PC-3 (cell line): Measurements from ENCODE around the gene NUP153. TPM values are rescaled to one million over a fixed set of nuclear protein-coding genes. Genes with fewer than 3 reads are reported as not detected.

Experiments
- ATAC-seq: fragments of 200-7000 bp; cut with Tn5 transposase; 2 replicates; pipeline ENCODE4 v1.9.1; 2020; ENCODE audit warnings: mild to moderate bottlenecking, moderate library complexity
- BruUV-seq: library from RNA; stranded (reverse); fragments of 400-500 nt; replicated peaks from 2 replicates; lab custom pipeline; 2021; lab: Mats Ljungman, UMichigan
- CTCF ChIA-PET: fragments of 300-600 bp; sonication (Branson Sonifier 250); formaldehyde crosslinking; loops from one replicate; lab custom pipeline; 2022; ENCODE audit warnings: antibody characterized with exemption; lab: Charles Lee
- POLR2A ChIA-PET: fragments of 300-600 bp; sonication (Branson Sonifier 250); formaldehyde crosslinking; loops from one replicate; lab custom pipeline; 2022; ENCODE audit warnings: antibody characterized with exemption; ENCODE audit not compliant: unreplicated experiment; lab: Charles Lee
- DNase-seq: peaks from one replicate; pipeline ENCODE4 v3.0.0-alpha.2; 2015
- H2AFZ ChIP-seq: fragments of 300-600 bp; sonication (generic); 2 replicates; pipeline ENCODE4 v1.6.0; 2016; ENCODE audit warnings: antibody characterized with exemption, low read length
- H3F3A ChIP-seq: fragments of 300-600 bp; sonication (generic); one replicate; pipeline ENCODE4 v1.6.0; 2017; ENCODE audit warnings: antibody characterized with exemption, low read length, control low read depth, mild to moderate bottlenecking; ENCODE audit not compliant: unreplicated experiment
- H3K27ac ChIP-seq: fragments of 300-600 bp; sonication (generic); 2 replicates; pipeline ENCODE4 v1.5.1; 2016; ENCODE audit warnings: mild to moderate bottlenecking, low read length
- H3K27me3 ChIP-seq: fragments of 300-600 bp; sonication (generic); 2 replicates; pipeline ENCODE4 v1.6.1; 2016; ENCODE audit warnings: low read length, mixed read lengths
- H3K36me3 ChIP-seq: fragments of 300-600 bp; sonication (generic); 2 replicates; pipeline ENCODE4 v1.6.1; 2016; ENCODE audit warnings: low read depth, mixed run types, low read length, mixed read lengths
- H3K4me1 ChIP-seq: fragments of 300-600 bp; sonication (generic); 2 replicates; pipeline ENCODE4 v1.5.1; 2016; ENCODE audit warnings: low read length; ENCODE audit not compliant: insufficient read depth
- H3K4me2 ChIP-seq: fragments of 300-600 bp; sonication (generic); 2 replicates; pipeline ENCODE4 v1.6.0; 2016; ENCODE audit warnings: low read length
- H3K4me3 ChIP-seq: fragments of 300-600 bp; sonication (generic); 2 replicates; pipeline ENCODE4 v1.5.1; 2016; ENCODE audit warnings: mild to moderate bottlenecking, low read length, mixed read lengths
- H3K79me2 ChIP-seq: fragments of 300-600 bp; sonication (generic); 2 replicates; pipeline ENCODE4 v1.6.1; 2017; ENCODE audit warnings: low read length, mixed read lengths
- H3K9ac ChIP-seq: fragments of 300-600 bp; sonication (generic); 2 replicates; pipeline ENCODE4 v1.6.0; 2016; ENCODE audit warnings: mild to moderate bottlenecking, low read length
- H3K9me2 ChIP-seq: fragments of 300-600 bp; sonication (generic); replicated peaks from 2 replicates; pipeline ENCODE4 v1.6.1; 2016; ENCODE audit warnings: mixed run types, low read length, mixed read lengths
- H3K9me3 ChIP-seq: fragments of 300-600 bp; sonication (generic); 2 replicates; pipeline ENCODE4 v1.6.1; 2016; ENCODE audit warnings: low read length, mixed read lengths
- H4K20me1 ChIP-seq: fragments of 300-600 bp; sonication (generic); 2 replicates; pipeline ENCODE4 v1.6.1; 2016; ENCODE audit warnings: low read length, mixed read lengths
- CTCF ChIP-seq: fragments of 300-600 bp; sonication (generic); conservative IDR thresholded peaks from 2 replicates; pipeline ENCODE4 v1.5.1; 2017; ENCODE audit warnings: antibody characterized with exemption, low read depth, mild to moderate bottlenecking, low read length
- EZH2 ChIP-seq: fragments of 300-600 bp; sonication (generic); IDR thresholded peaks from one replicate; pipeline ENCODE4 v1.6.1; 2017; ENCODE audit warnings: antibody characterized with exemption, mild to moderate bottlenecking, low read length; ENCODE audit not compliant: unreplicated experiment
- EZH2phosphoT487 ChIP-seq: fragments of 300-600 bp; sonication (generic); IDR thresholded peaks from 2 replicates; pipeline ENCODE4 v1.6.1; 2018; ENCODE audit warnings: mild to moderate bottlenecking, antibody characterized with exemption, low read length, borderline replicate concordance
- intact Hi-C: fragments of 100-400 bp; cut with micrococcal nuclease; formaldehyde crosslinking; loops from 2 replicates; pipeline ENCODE4 v1.9.0; 2023
- total RNA-seq: library from RNA; depleted of rRNA; stranded (reverse); fragments of >200 nt; gene quantifications from 2 replicates; pipeline ENCODE4 v1.2.3, GENCODE V29; 2014

The NUP153 gene
- total RNA-seq, 1 experiment from 2014 or later = 48.3 TPM

DNA sequence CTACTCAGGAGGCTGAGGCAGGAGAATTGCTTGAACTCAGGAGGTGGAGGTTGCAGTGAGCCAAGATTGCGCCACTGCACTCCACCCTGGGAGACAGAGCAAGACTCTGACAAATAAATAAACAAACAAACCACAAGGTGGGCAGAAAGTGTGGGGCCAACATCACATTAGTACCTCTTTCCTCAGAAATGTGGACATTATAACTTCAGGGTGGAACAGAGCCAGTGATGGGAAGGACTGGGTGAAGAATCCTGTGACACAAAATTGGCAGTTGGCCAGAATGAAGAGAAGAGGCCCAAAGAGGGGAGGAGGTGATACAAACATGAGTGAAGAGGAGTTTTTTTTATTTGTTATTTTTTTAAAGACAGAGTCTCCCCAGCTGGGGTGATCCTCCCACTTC lies 50.6 kb downstream of the NUP153 start:
- no peak overlapping the region for H3K4me2 ChIP-seq
- no peaks in the 10 kb centered on the region; the same call in 1 of the 2 replicates for H4K20me1 ChIP-seq
- no peaks in the 10 kb centered on the region for H3F3A ChIP-seq
- BruUV-seq = no TSS peak
- no peaks in the 10 kb centered on the region for H3K9me2 ChIP-seq
- H3K4me1 ChIP-seq = peaks cover 6% of the 10 kb centered on the region; the same call in 1 of the 2 replicates
- no peak overlapping the region for H3K9ac ChIP-seq
- no peaks in the 10 kb centered on the region for H3K9me3 ChIP-seq
- no peak overlapping the region for H3K27ac ChIP-seq
- ATAC-seq = no peak
- no peak overlapping the region for H3K4me3 ChIP-seq
- no peak overlapping the region for H2AFZ ChIP-seq
- no peaks in the 10 kb centered on the region for H3K27me3 ChIP-seq
- intact Hi-C loops = no loop called here
- no peak for DNase-seq
- CTCF ChIA-PET = interaction anchor here (0.6 kb wide), 1 partner anchor 72 kb away, joined by 3 read pairs; no protein-coding TSS in a partner anchor
- peaks cover 46% of the 10 kb centered on the region for H3K79me2 ChIP-seq
- peaks cover 68% of the 10 kb centered on the region for H3K36me3 ChIP-seq
- TF ChIP-seq EZH2 (no peak), CTCF (no peak), EZH2phosphoT487 (no peak)
- POLR2A ChIA-PET = no interaction called here

DNA sequence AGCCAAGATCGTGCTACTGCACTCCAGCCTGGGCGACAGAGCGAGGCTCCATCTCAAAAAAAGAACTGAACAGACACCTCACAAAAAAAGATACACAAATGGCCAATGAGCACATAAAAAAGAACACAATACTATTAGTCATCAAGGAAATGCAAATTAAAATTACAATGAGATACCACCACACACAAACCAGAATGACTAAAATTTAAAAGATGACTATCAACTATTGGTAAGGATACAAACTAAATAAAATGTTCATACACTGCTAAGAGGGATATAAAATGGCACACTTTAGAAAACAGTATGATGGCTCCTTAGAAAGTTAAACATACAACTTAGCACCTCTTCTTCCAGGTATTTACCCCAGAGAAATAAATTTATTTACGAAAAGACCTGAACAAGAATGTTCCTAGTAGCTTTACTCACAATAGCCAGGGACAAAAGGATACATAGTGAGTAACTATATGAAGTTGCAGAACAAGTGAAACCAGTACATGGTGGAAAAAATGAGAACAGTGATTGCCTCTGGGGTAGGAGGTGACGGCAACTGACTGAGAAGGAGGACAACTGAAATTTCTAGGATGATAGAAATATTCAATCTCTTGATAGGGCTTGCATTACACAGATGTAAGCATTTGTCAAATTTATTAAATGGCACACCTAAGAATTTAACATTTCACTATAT lies 53.4 kb downstream of the NUP153 start:
- no peaks in the 10 kb centered on the region for H3K27me3 ChIP-seq
- peaks cover 66% of the 10 kb centered on the region for H3K36me3 ChIP-seq
- no peaks in the 10 kb centered on the region for H3K9me2 ChIP-seq
- TF ChIP-seq EZH2 = no peak
- no peak for TF ChIP-seq EZH2phosphoT487
- TF ChIP-seq CTCF = no peak
- no peak overlapping the region for H3K9ac ChIP-seq
- peaks cover 4% of the 10 kb centered on the region for H3F3A ChIP-seq
- no peak overlapping the region for H3K4me3 ChIP-seq
- H4K20me1 ChIP-seq = no peaks in the 10 kb centered on the region; the same call in 1 of the 2 replicates
- no peak overlapping the region for H2AFZ ChIP-seq
- H3K4me2 ChIP-seq = no peak overlapping the region
- ATAC-seq = peak; percentile 29; the same call in 1 of the 2 replicates
- peaks cover 38% of the 10 kb centered on the region for H3K79me2 ChIP-seq
- ChIA-PET POLR2A (no interaction called here), CTCF (no interaction called here)
- H3K27ac ChIP-seq = no peak overlapping the region
- no TSS peak for BruUV-seq
- DNase-seq = no peak
- intact Hi-C loops = no loop called here
- no peaks in the 10 kb centered on the region for H3K9me3 ChIP-seq
- peaks cover 16% of the 10 kb centered on the region for H3K4me1 ChIP-seq

DNA sequence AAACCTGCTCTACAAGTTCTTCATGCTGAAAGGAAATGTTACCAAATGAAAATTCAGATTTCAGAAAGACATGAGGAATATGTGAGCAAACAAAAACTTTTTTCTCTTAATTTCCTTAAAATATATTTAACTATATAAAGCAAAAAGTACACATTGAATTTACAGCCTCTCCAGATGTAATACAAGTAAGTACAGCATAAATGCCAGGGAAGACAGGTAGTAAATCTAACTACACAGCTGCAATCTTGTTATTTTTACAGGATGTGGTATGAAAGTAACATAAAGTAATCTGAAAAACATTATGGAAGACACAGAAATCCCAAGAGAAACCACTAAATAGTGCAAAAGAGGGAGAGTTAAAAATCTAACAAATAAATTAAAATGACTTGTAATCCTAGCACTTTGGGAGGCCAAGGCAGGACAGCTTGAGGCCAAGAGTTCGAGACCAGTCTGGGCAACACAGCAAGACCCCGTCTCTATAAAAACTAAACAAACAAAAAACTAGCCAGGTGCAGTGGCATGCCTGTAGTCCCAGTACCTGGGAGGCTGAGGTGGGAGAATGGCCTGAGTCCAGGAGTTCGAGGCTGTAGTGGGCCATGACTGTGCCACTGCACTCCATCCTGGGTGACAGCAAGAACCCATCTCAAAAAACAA lies 55.9 kb downstream of the NUP153 start:
- Histone ChIP-seq H3K79me2 (peaks cover 18% of the 10 kb centered on the region), H3K9me2 (no peaks in the 10 kb centered on the region), H3K4me2 (no peak overlapping the region), H3K27me3 (no peaks in the 10 kb centered on the region), H3K4me3 (no peak overlapping the region), H3F3A (peaks cover 4% of the 10 kb centered on the region), H3K4me1 (peaks cover 16% of the 10 kb centered on the region), H3K9ac (no peak overlapping the region), H3K9me3 (no peaks in the 10 kb centered on the region), H4K20me1 (no peaks in the 10 kb centered on the region), H2AFZ (no peak overlapping the region), H3K36me3 (peaks cover 66% of the 10 kb centered on the region), H3K27ac (no peak overlapping the region)
- DNase-seq = no peak
- ATAC-seq = no peak; the same call in 1 of the 2 replicates
- BruUV-seq = no TSS peak
- intact Hi-C loops = no loop called here
- POLR2A ChIA-PET = no interaction called here
- TF ChIP-seq EZH2phosphoT487 = no peak
- TF ChIP-seq EZH2 = no peak
- no peak for TF ChIP-seq CTCF
- CTCF ChIA-PET = no interaction called here
